Lung (tissue), 12 donors: ENCODE results near the gene KCNH3. TPM values are rescaled to one million over a fixed set of nuclear protein-coding genes. Genes with fewer than 3 reads are reported as not detected.
"Not testable (repeated sequence)": the region's sequence is repeated elsewhere in the genome, so short reads cannot be mapped to it uniquely, and the experiment has no call there.

ENCODE experiments used
- ATAC-seq: fragments of 200-7000 bp; cut with Tn5 transposase; one replicate; pipeline ENCODE4 v1.9.1; 2020; ENCODE audit warnings: moderate number of reproducible peaks; ENCODE audit not compliant: insufficient read depth, low FRiP score
- DNase-seq, 3 donors: peaks; one replicate each; pipeline ENCODE4 v3.0.0-alpha.2; 2013 to 2017
- H3K27ac ChIP-seq, 2 donors: one replicate each; pipeline ENCODE4 v1.5.1; 2013; ENCODE audit warnings: mild to moderate bottlenecking in 2 of 2, moderate library complexity in 2 of 2, control low read depth in 1 of 2, inconsistent platforms in 1 of 2, low read depth in 1 of 2, low read length in 1 of 2
- H3K27me3 ChIP-seq, 3 donors: one replicate each; pipeline ENCODE4 v1.5.1; 2013; ENCODE audit warnings: low read length in 2 of 3; ENCODE audit not compliant: control insufficient read depth in 3 of 3, insufficient read depth in 3 of 3
- H3K36me3 ChIP-seq, 4 donors: one replicate each; pipeline ENCODE4 v1.5.1; 2013; ENCODE audit warnings: low read length in 4 of 4, mild to moderate bottlenecking in 1 of 4, moderate library complexity in 1 of 4; ENCODE audit not compliant: control insufficient read depth in 4 of 4, insufficient read depth in 4 of 4
- H3K4me1 ChIP-seq, 5 donors: one replicate each; pipeline ENCODE4 v1.5.1; 2013; ENCODE audit warnings: low read length in 5 of 5, mild to moderate bottlenecking in 2 of 5, moderate library complexity in 1 of 5; ENCODE audit not compliant: control insufficient read depth in 5 of 5, insufficient read depth in 5 of 5
- H3K4me3 ChIP-seq: one replicate; pipeline ENCODE4 v1.5.1; 2013; ENCODE audit warnings: mild to moderate bottlenecking, control low read depth, moderate library complexity
- H3K9ac ChIP-seq, 2 donors: one replicate each; pipeline ENCODE4 v1.5.1; 2013; ENCODE audit warnings: low read length in 2 of 2, control low read depth in 1 of 2; ENCODE audit not compliant: insufficient read depth in 1 of 2
- H3K9me3 ChIP-seq, 4 donors: one replicate each; pipeline ENCODE4 v1.5.1; 2013; ENCODE audit warnings: low read length in 3 of 4, mild to moderate bottlenecking in 1 of 4, moderate library complexity in 1 of 4; ENCODE audit not compliant: control insufficient read depth in 4 of 4, insufficient read depth in 3 of 4
- WGBS, 2 donors: extraction: QIAGEN DNeasy Blood & Tissue Kit; methylation state at CpG; one replicate each; pipeline ENCODE4 v1.1.7; 2013; 5-methylcytosine and 5-hydroxymethylcytosine counted together
- polyA plus RNA-seq, 2 donors: library from polyadenylated mRNA; stranded (reverse); fragments of 200-250 nt; gene quantifications; one replicate each; pipeline ENCODE4 v1.2.1, GENCODE V29; 2013
- total RNA-seq, 2 donors: library from RNA; depleted of rRNA in 1 of 2; stranded (reverse); fragments of >200 nt in 1 of 2; gene quantifications; one replicate each; pipeline ENCODE4 v1.2.1, GENCODE V29; 2014 to 2021
- TF ChIP-seq, protein P1 (sequence below): IDR thresholded peaks from 2 replicates; pipeline ENCODE4 v1.5.1; 2012; ENCODE audit warnings: mild to moderate bottlenecking; ENCODE audit errors: control extremely low read depth, extremely low read depth
- donor health status: control.
- donor health status: control.
- donor health status: Bipolar disorder and iron deficiency.
- donor health status: healthy.
- donor health status: DM: yes; HTN: yes; CAD: no.

The KCNH3 gene
- total and polyA plus RNA-seq, 4 donors: 1.1 to 7.1 (median 1.6) TPM

DNA sequence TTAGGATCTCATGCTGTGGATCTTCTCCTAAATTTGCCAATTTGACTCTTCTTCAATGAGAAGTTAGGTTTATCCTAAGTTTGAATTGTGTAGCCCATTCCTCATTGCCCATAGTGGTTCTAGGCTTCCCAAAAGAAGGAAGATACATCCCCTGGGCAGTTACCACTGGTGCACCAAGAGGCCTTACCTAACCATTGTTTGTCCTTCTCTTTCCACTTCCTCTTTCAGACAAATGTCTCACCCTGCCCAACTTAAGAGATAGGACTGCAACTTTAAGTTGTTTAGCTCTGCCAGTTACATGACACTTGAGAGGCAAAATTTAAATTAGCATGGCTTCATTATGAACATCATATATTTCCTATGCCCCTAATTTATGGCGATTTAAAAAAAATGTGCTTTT, 9.4 kb upstream of the KCNH3 start:
- 82 to 97% methylated on average over 1 of the region's 1 CpG for WGBS, 2 donors

DNA sequence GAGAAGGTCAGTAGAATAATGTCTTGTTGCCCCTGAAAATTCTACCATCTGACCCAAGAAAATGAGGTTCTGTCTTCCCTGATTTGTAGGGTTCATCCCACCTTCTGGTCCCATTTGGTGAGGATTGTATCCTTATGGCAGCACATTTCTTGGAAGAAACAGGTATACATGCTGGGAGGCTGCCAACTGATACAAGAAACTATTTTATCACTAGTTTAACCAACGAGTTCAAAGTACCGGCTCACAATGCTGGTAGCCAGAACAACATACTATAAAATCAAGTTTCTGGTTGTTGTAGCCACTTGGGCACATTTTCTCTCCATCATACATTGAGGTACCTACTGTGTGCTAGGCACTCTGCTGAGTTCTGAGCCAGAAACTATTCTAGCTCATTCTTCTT, 7.1 kb upstream of the KCNH3 start:
- H3K36me3 ChIP-seq: peaks cover 0 to 11% (median 3%) of the 10 kb centered on the region in 4 donors
- ATAC-seq: no peak
- 64 to 80% methylated on average over 2 of the region's 2 CpGs for WGBS, 2 donors

More for the DNA sequence above, 9.4 kb upstream of the KCNH3 start:
- TF ChIP-seq, protein P1, sequence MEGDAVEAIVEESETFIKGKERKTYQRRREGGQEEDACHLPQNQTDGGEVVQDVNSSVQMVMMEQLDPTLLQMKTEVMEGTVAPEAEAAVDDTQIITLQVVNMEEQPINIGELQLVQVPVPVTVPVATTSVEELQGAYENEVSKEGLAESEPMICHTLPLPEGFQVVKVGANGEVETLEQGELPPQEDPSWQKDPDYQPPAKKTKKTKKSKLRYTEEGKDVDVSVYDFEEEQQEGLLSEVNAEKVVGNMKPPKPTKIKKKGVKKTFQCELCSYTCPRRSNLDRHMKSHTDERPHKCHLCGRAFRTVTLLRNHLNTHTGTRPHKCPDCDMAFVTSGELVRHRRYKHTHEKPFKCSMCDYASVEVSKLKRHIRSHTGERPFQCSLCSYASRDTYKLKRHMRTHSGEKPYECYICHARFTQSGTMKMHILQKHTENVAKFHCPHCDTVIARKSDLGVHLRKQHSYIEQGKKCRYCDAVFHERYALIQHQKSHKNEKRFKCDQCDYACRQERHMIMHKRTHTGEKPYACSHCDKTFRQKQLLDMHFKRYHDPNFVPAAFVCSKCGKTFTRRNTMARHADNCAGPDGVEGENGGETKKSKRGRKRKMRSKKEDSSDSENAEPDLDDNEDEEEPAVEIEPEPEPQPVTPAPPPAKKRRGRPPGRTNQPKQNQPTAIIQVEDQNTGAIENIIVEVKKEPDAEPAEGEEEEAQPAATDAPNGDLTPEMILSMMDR: no peak
- H3K27me3 ChIP-seq: no peaks in the 10 kb centered on the region
- H3K4me1 ChIP-seq: peaks cover 0 to 3% (median 0%) of the 10 kb centered on the region in 5 donors
- H3K36me3 ChIP-seq: peaks cover 5 to 23% (median 15%) of the 10 kb centered on the region in 4 donors
- no peak for DNase-seq
- H3K9ac ChIP-seq: no peak overlapping the region
- H3K27ac ChIP-seq: no peak overlapping the region
- H3K4me3 ChIP-seq: no peak overlapping the region
- H3K9me3 ChIP-seq: no peaks in the 10 kb centered on the region
- no peak for ATAC-seq

DNA sequence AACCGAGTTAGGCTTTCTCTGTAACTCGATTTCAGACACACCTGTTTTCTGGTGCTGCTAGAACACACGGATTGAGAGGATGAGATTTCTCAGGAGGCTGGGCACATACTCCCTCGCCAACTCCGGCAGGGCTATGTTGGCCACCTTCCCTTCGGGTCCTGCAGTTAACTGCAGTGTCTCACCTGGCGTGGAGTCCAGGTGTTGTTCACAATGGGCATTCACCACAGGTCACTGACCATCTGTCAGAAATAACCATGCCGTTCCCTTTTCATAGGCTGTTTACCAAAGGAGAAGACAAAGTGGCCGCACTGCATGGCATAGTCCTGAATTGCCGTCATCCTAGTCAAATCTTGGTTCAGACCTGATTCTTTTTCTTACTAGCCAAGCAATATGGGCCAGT, 5.5 kb upstream of the KCNH3 start:
- TF ChIP-seq, protein P1: no peak
- Histone ChIP-seq H3K27me3 (peaks cover 0 to 32% (median 22%) of the 10 kb centered on the region in 3 donors), H3K9me3 (no peaks in the 10 kb centered on the region), H3K9ac (no peak overlapping the region), H3K4me3 (no peak overlapping the region), H3K4me1 (peaks cover 0 to 11% (median 2%) of the 10 kb centered on the region in 5 donors), H3K27ac (no peak overlapping the region), H3K36me3 (peaks cover 0 to 5% (median 0%) of the 10 kb centered on the region in 4 donors)
- 93 to 96% methylated on average over 10 of the region's 10 CpGs for WGBS, 2 donors
- no peak for ATAC-seq
- no peak for DNase-seq

More for the DNA sequence above, 7.1 kb upstream of the KCNH3 start:
- H3K4me1 ChIP-seq: no peaks in the 10 kb centered on the region
- H3K9ac ChIP-seq: no peak overlapping the region
- no peak overlapping the region for H3K27ac ChIP-seq
- no peak for DNase-seq
- no peaks in the 10 kb centered on the region for H3K9me3 ChIP-seq
- H3K27me3 ChIP-seq: peaks cover 0 to 18% (median 8%) of the 10 kb centered on the region in 3 donors
- TF ChIP-seq, protein P1: no peak
- no peak overlapping the region for H3K4me3 ChIP-seq

DNA sequence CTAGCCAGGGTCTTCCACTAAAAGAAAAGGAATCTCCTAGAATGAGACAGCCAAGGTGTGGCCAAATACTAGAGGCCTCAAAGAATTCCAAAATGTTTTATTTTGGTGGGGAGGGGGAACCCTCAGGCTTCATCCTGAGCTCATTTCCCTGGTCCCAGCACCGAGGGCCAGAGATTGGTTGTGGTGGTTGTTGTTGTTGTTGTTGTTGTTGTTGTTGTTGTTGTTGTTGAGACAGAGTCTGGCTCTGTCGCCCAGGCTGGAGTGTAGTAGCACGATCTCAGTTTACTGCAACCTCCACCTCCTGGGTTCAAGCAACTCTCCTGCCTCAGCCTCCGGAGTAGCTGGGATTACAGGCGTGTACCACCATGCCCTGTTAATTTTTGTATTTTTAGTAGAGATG, 4.7 kb upstream of the KCNH3 start:
- H3K27ac ChIP-seq, DNase-seq, H3K4me3 ChIP-seq, ATAC-seq, H3K9me3 ChIP-seq, H3K9ac ChIP-seq, H3K36me3 ChIP-seq: not testable (repeated sequence)
- WGBS, 2 donors: 80 to 95% methylated on average over 5 of the region's 5 CpGs
- Histone ChIP-seq H3K4me1 (peaks cover 0 to 12% (median 2%) of the 10 kb centered on the region in 5 donors), H3K27me3 (peaks cover 0 to 35% (median 23%) of the 10 kb centered on the region in 3 donors)
